Testis (tissue), 3 donors: ENCODE measurements around the gene CDH6. TPM values are rescaled to one million over a fixed set of nuclear protein-coding genes. Genes with fewer than 3 reads are reported as not detected.

Experiments
- DNase-seq: peaks from one replicate; pipeline ENCODE4 v3.0.0-alpha.2; 2019
- H3K27ac ChIP-seq, 2 donors: fragments of 200-600 bp; sonication (generic); one replicate each; pipeline ENCODE4 v1.5.1; 2019
- H3K27me3 ChIP-seq: fragments of 200-600 bp; sonication (generic); one replicate; pipeline ENCODE4 v1.5.1; 2019
- H3K36me3 ChIP-seq: fragments of 200-600 bp; sonication (generic); one replicate; pipeline ENCODE4 v1.5.1; 2017; ENCODE audit warnings: low read depth; ENCODE audit errors: missing control alignments
- H3K4me1 ChIP-seq: fragments of 200-600 bp; sonication (generic); one replicate; pipeline ENCODE4 v1.5.1; 2019
- H3K4me3 ChIP-seq, 2 donors: fragments of 200-600 bp; sonication (generic); one replicate each; pipeline ENCODE4 v1.5.1; 2017 to 2019
- H3K9me3 ChIP-seq: fragments of 200-600 bp; sonication (generic); one replicate; pipeline ENCODE4 v1.5.1; 2017
- POLR2A ChIP-seq: fragments of 450-650 bp; IDR thresholded peaks from one replicate; pipeline ENCODE4 v1.6.1; 2017; ENCODE audit warnings: antibody characterized with exemption, mild to moderate bottlenecking, moderate library complexity
- WGBS, 2 donors: methylation state at CpG; one replicate each; pipeline ENCODE4 v1.1.5; 2018; 5-methylcytosine and 5-hydroxymethylcytosine counted together
- intact Hi-C: fragments of 100-400 bp; cut with DNase I; formaldehyde crosslinking; loops from one replicate; pipeline ENCODE4 v1.15.1; 2023; ENCODE audit warnings: low total_unique reads
- polyA plus RNA-seq: library from polyadenylated mRNA; stranded (reverse); fragments of 350-450 nt; fragmentation: Illumina TruSeq; extraction: RNeasy Lipid Tissue Mini Kit (QIAGEN cat#74804); gene quantifications from one replicate; pipeline ENCODE4 v1.2.3, GENCODE V29; 2014; ENCODE audit warnings: low read depth, low replicate concordance; ENCODE audit not compliant: insufficient read depth
- total RNA-seq, 2 donors: library from RNA; depleted of rRNA; stranded (reverse); fragments of >200 nt; gene quantifications; one replicate each; pipeline ENCODE4 v1.2.3, GENCODE V29; 2016
- TF ChIP-seq, protein P1 (sequence below), 3 experiments: fragments of 450-650 bp in 2 of 3; fragments of 200-600 bp in 1 of 3; sonication (generic) in 1 of 3; IDR thresholded peaks; one replicate each; pipeline ENCODE4 v1.5.1; 2016 to 2019; ENCODE audit warnings: antibody characterized with exemption in 3 of 3, mild to moderate bottlenecking in 2 of 3, moderate library complexity in 1 of 3

Gene CDH6
- total and polyA plus RNA-seq, 3 donors from 2014 or later: 0.68 to 3.6 (median 0.87) TPM

DNA sequence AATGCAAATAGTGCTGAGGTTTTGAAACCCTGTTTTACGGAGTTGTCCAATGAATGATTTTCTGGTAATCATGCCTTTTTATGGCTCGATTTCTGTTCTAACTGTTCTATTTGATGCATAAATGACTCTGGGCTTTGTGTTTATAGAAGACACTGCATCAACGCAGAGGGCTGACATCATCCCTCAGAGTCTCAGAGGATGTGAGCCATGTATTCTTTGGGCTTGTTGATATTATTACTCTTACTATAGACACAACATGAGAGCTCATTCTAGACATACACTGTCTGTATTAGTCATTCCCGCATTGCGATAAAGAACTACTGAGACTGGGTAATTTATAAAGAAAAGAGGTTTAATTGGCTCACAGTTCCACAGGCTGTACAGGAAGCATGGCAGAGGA, 31.6 kb downstream of the CDH6 start:
- Histone ChIP-seq H3K36me3 (no peaks in the 10 kb centered on the region), H3K9me3 (no peaks in the 10 kb centered on the region), H3K27me3 (no peaks in the 10 kb centered on the region), H3K4me3 (no peak overlapping the region), H3K4me1 (no peaks in the 10 kb centered on the region), H3K27ac (no peak overlapping the region)
- no peak for TF ChIP-seq POLR2A
- TF ChIP-seq, protein P1, sequence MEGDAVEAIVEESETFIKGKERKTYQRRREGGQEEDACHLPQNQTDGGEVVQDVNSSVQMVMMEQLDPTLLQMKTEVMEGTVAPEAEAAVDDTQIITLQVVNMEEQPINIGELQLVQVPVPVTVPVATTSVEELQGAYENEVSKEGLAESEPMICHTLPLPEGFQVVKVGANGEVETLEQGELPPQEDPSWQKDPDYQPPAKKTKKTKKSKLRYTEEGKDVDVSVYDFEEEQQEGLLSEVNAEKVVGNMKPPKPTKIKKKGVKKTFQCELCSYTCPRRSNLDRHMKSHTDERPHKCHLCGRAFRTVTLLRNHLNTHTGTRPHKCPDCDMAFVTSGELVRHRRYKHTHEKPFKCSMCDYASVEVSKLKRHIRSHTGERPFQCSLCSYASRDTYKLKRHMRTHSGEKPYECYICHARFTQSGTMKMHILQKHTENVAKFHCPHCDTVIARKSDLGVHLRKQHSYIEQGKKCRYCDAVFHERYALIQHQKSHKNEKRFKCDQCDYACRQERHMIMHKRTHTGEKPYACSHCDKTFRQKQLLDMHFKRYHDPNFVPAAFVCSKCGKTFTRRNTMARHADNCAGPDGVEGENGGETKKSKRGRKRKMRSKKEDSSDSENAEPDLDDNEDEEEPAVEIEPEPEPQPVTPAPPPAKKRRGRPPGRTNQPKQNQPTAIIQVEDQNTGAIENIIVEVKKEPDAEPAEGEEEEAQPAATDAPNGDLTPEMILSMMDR (IDR thresholded peaks at IDR 0.05): no peak
- 91 to 95% methylated on average over 5 of the region's 5 CpGs for WGBS, 2 donors
- intact Hi-C loops: no loop called here
- DNase-seq: no peak

GRCh38 chr5:31225613-31226012, 32.1 kb downstream of the CDH6 start:
- Histone ChIP-seq H3K9me3 (no peaks in the 10 kb centered on the region), H3K27me3 (no peaks in the 10 kb centered on the region), H3K36me3 (no peaks in the 10 kb centered on the region), H3K4me1 (no peaks in the 10 kb centered on the region), H3K27ac (no peak overlapping the region), H3K4me3 (no peak overlapping the region)
- no peak for DNase-seq
- WGBS, 2 donors: 81 to 93% methylated on average over 3 of the region's 3 CpGs
- intact Hi-C loops: no loop called here
- TF ChIP-seq, protein P1 (IDR thresholded peaks at IDR 0.05): no peak
- TF ChIP-seq POLR2A: no peak

DNA sequence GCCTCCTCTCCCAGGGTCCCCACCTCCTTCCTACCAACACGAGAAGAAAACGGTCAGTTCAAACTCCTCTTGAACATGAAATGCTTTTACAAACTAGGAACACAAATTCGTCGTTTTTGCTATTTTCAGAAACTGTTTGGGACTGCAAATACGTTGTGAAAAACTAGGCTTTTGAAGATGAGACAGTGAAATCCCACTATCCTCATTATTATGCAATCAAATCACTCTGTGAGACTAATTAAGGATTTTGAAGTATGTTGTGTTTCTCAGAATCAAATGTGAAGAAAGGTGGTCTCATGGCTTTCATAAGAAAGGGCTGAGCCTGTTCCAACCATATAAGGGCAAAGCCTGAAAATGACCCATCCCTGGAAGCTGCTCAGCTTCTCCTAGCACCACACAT, 33.2 kb downstream of the CDH6 start:
- WGBS, 2 donors: 49 to 56% methylated on average over 5 of the region's 5 CpGs
- Histone ChIP-seq H3K4me1 (no peaks in the 10 kb centered on the region), H3K36me3 (no peaks in the 10 kb centered on the region), H3K27ac (no peak overlapping the region), H3K4me3 (no peak overlapping the region), H3K27me3 (no peaks in the 10 kb centered on the region), H3K9me3 (no peaks in the 10 kb centered on the region)
- DNase-seq: no peak
- intact Hi-C loops: no loop called here
- TF ChIP-seq, protein P1 (IDR thresholded peaks at IDR 0.05): no peak
- no peak for TF ChIP-seq POLR2A

DNA sequence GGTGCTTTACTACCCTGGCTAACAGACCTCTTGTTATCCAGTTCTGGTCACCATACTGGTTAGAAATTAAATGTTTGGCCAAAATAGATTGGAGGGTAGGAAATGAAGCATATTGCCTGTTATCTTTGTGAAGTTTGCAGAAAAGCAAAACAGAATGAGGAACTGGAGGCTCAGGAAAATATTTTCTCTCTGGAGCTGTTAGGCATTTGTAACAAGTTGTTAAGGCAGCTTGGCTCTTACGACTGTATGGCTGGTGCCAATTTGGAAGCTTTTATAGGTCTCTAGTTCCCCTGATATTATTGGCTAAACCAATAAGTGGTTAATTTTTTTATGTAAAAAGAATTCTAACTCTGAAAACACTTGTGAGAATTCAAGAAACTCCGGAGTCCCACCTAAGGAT, 35.8 kb downstream of the CDH6 start:
- TF ChIP-seq, protein P1 (IDR thresholded peaks at IDR 0.05): no peak
- TF ChIP-seq POLR2A: no peak
- 44 to 56% methylated on average over 2 of the region's 2 CpGs for WGBS, 2 donors
- no peaks in the 10 kb centered on the region for H3K9me3 ChIP-seq
- H3K4me1 ChIP-seq: no peaks in the 10 kb centered on the region
- no peaks in the 10 kb centered on the region for H3K27me3 ChIP-seq
- H3K27ac ChIP-seq: no peak overlapping the region
- intact Hi-C loops: no loop called here
- no peak overlapping the region for H3K4me3 ChIP-seq
- no peak for DNase-seq
- no peaks in the 10 kb centered on the region for H3K36me3 ChIP-seq

- WGBS, 2 donors: 80 to 82% methylated on average over 6 of the region's 6 CpGs
- Histone ChIP-seq H3K4me3 (no peak overlapping the region), H3K36me3 (no peaks in the 10 kb centered on the region), H3K9me3 (no peaks in the 10 kb centered on the region), H3K4me1 (no peaks in the 10 kb centered on the region), H3K27ac (no peak overlapping the region), H3K27me3 (no peaks in the 10 kb centered on the region)
- TF ChIP-seq, protein P1 (IDR thresholded peaks at IDR 0.05): no peak
- no peak for TF ChIP-seq POLR2A
- no peak for DNase-seq
- intact Hi-C loops: no loop called here
Measured at GRCh38 chr5:31231177-31231838, 37.8 kb downstream of the CDH6 start.
